Aorta (tissue), 5 donors: ENCODE results near the gene PGP. TPM values are rescaled to one million over a fixed set of nuclear protein-coding genes. Genes with fewer than 3 reads are reported as not detected.
"Not testable (repeated sequence)": the region's sequence is repeated elsewhere in the genome, so short reads cannot be mapped to it uniquely, and the experiment has no call there.

ENCODE experiments used
- ATAC-seq: fragments of 200-7000 bp; cut with Tn5 transposase; one replicate; pipeline ENCODE4 v1.9.1; 2022; ENCODE audit warnings: moderate library complexity; ENCODE audit not compliant: low FRiP score
- DNase-seq, 2 donors: peaks; one replicate each; pipeline ENCODE4 v3.0.0-alpha.2; 2020
- H3K27ac ChIP-seq, 2 donors: one replicate each; pipeline ENCODE4 v1.5.1; 2013; ENCODE audit warnings: low read length in 2 of 2, mild to moderate bottlenecking in 2 of 2, moderate library complexity in 2 of 2, control low read depth in 1 of 2, inconsistent platforms in 1 of 2, low read depth in 1 of 2
- H3K27me3 ChIP-seq, 2 donors: one replicate each; pipeline ENCODE4 v1.6.1; 2013; ENCODE audit warnings: control low read depth in 1 of 2, low read length in 1 of 2, mild to moderate bottlenecking in 1 of 2, moderate library complexity in 1 of 2; ENCODE audit not compliant: insufficient read depth in 2 of 2, control insufficient read depth in 1 of 2
- H3K36me3 ChIP-seq, 2 donors: one replicate each; pipeline ENCODE4 v1.6.1; 2013; ENCODE audit warnings: control low read depth in 1 of 2, low read length in 1 of 2, mild to moderate bottlenecking in 1 of 2; ENCODE audit not compliant: insufficient read depth in 2 of 2, control insufficient read depth in 1 of 2
- H3K4me1 ChIP-seq, 2 donors: one replicate each; pipeline ENCODE4 v1.6.1; 2013; ENCODE audit warnings: low read length in 2 of 2, control low read depth in 1 of 2, mild to moderate bottlenecking in 1 of 2, moderate library complexity in 1 of 2; ENCODE audit not compliant: insufficient read depth in 2 of 2, control insufficient read depth in 1 of 2
- H3K4me3 ChIP-seq, 2 donors: one replicate each; pipeline ENCODE4 v1.5.1; 2013; ENCODE audit warnings: low read length in 2 of 2, control low read depth in 1 of 2, mild to moderate bottlenecking in 1 of 2
- H3K9me3 ChIP-seq: one replicate; pipeline ENCODE4 v1.6.1; 2013; ENCODE audit warnings: mild to moderate bottlenecking, low read length; ENCODE audit not compliant: control insufficient read depth
- WGBS, 2 donors: extraction: QIAGEN DNeasy Blood & Tissue Kit; methylation state at CpG; one replicate each; pipeline ENCODE4 v1.1.7; 2013; 5-methylcytosine and 5-hydroxymethylcytosine counted together
- intact Hi-C, 2 donors: fragments of 100-400 bp; cut with DNase I; formaldehyde crosslinking; loops; one replicate each; pipeline versions ENCODE4 v1.14.2 to v1.15.0; 2022
- polyA plus RNA-seq, 2 donors: library from polyadenylated mRNA; stranded (reverse); fragments of 200-250 nt; gene quantifications; one replicate each; pipeline ENCODE4 v1.2.3, GENCODE V29; 2013
- total RNA-seq, 2 donors: library from RNA; stranded (reverse); fragmentation: NEBNext Ultra II Directional; extraction: Animal tissue kit (Norgen Biotek cat#: 25700); gene quantifications; one replicate each; pipeline ENCODE4 v1.2.1, GENCODE V29; 2021
- donor health status: healthy with polysubstance abuse.
- donor health status: Bipolar disorder and iron deficiency.
- donor health status: DM: no; HTN: no; CAD: no.
- donor health status: DM: no; HTN: no; CAD: no.
- donor health status: DM: yes; HTN: yes; CAD: no.

PGP gene
- total and polyA plus RNA-seq, 4 donors = 7.3 to 15.4 (median 9.0) TPM

GRCh38 chr16:2240331-2240730 lies 25.7 kb upstream of the PGP start:
- H3K27me3 ChIP-seq, H3K9me3 ChIP-seq, intact Hi-C loops, ATAC-seq, H3K4me1 ChIP-seq, H3K4me3 ChIP-seq, H3K27ac ChIP-seq, DNase-seq, H3K36me3 ChIP-seq: not testable (repeated sequence)
- 82 to 86% methylated on average over 9 of the region's 9 CpGs for WGBS, 2 donors

GRCh38 chr16:2238838-2239675 lies 24.4 kb upstream of the PGP start:
- WGBS, 2 donors = 83 to 86% methylated on average over 15 of the region's 15 CpGs
- DNase-seq = no peak
- intact Hi-C loops = no loop called here
- Histone ChIP-seq H3K27ac (no peak overlapping the region), H3K9me3 (no peaks in the 10 kb centered on the region), H3K4me1 (no peaks in the 10 kb centered on the region), H3K27me3 (no peaks in the 10 kb centered on the region), H3K4me3 (no peak overlapping the region), H3K36me3 (peaks cover 0 to 7% of the 10 kb centered on the region in 2 donors)
- no peak for ATAC-seq

GRCh38 chr16:2238150-2238837 lies 23.7 kb upstream of the PGP start:
- no peak for ATAC-seq
- DNase-seq = no peak
- H3K9me3 ChIP-seq = no peaks in the 10 kb centered on the region
- no peaks in the 10 kb centered on the region for H3K27me3 ChIP-seq
- no peak overlapping the region for H3K4me3 ChIP-seq
- peaks cover 0 to 8% of the 10 kb centered on the region in 2 donors for H3K36me3 ChIP-seq
- H3K4me1 ChIP-seq = no peaks in the 10 kb centered on the region
- 74 to 79% methylated on average over 18 of the region's 18 CpGs for WGBS, 2 donors
- intact Hi-C loops = no loop called here
- no peak overlapping the region for H3K27ac ChIP-seq

GRCh38 chr16:2237493-2238149 lies 23.0 kb upstream of the PGP start:
- DNase-seq (no peak), ATAC-seq (no peak)
- intact Hi-C loops = no loop called here
- Histone ChIP-seq H3K27ac (no peak overlapping the region), H3K27me3 (no peaks in the 10 kb centered on the region), H3K4me1 (no peaks in the 10 kb centered on the region), H3K9me3 (no peaks in the 10 kb centered on the region), H3K36me3 (peaks cover 0 to 7% of the 10 kb centered on the region in 2 donors), H3K4me3 (no peak overlapping the region)
- 36 to 39% methylated on average over 56 to 65 of the region's 65 CpGs for WGBS, 2 donors

- intact Hi-C loops = no loop called here
- DNase-seq (no peak), ATAC-seq (no peak)
- WGBS, 2 donors = 6 to 8% methylated on average over 40 of the region's 40 CpGs
- Histone ChIP-seq H3K27me3 (no peaks in the 10 kb centered on the region), H3K27ac (no peak overlapping the region), H3K4me1 (no peaks in the 10 kb centered on the region), H3K36me3 (peaks cover 0 to 5% of the 10 kb centered on the region in 2 donors), H3K4me3 (no peak overlapping the region), H3K9me3 (no peaks in the 10 kb centered on the region)
These were observed 22.5 kb upstream of the PGP start for GRCh38 chr16:2237102-2237482.

GRCh38 chr16:2236337-2237101 lies 21.9 kb upstream of the PGP start, which contains the start of gene DNASE1L2:
Gene DNASE1L2 (plus strand): TSS chr16:2236444. CDS start chr16:2236817, 373 bp downstream.
- peaks cover 0 to 5% of the 10 kb centered on the region in 2 donors for H3K36me3 ChIP-seq

GRCh38 chr16:2235695-2236336 lies 21.2 kb upstream of the PGP start:
- peaks cover 0 to 5% of the 10 kb centered on the region in 2 donors for H3K36me3 ChIP-seq
- no peak for DNase-seq

More at GRCh38 chr16:2236337-2237101, 21.9 kb upstream of the PGP start, which contains the start of gene DNASE1L2:
- ATAC-seq (peak; percentile 33), DNase-seq (peak in 1 of 2 donors; percentile 65)
- WGBS, 2 donors = 2 to 3% methylated on average over 54 to 64 of the region's 64 CpGs
- intact Hi-C loops = no loop called here
- no peaks in the 10 kb centered on the region for H3K4me1 ChIP-seq
- H3K27me3 ChIP-seq = no peaks in the 10 kb centered on the region
- no peaks in the 10 kb centered on the region for H3K9me3 ChIP-seq
- no peak within 1 kb of the TSS for H3K4me3 ChIP-seq
- H3K27ac ChIP-seq = no peak within 1 kb of the TSS

GRCh38 chr16:2235234-2235651 lies 20.6 kb upstream of the PGP start:
- H3K4me1 ChIP-seq = no peaks in the 10 kb centered on the region
- no peak for DNase-seq
- no peak for ATAC-seq
- intact Hi-C loops = no loop called here
- no peaks in the 10 kb centered on the region for H3K9me3 ChIP-seq
- 93 to 95% methylated on average over 28 of the region's 28 CpGs for WGBS, 2 donors
- peaks cover 0 to 5% of the 10 kb centered on the region in 2 donors for H3K36me3 ChIP-seq
- H3K27ac ChIP-seq = no peak overlapping the region
- H3K27me3 ChIP-seq = no peaks in the 10 kb centered on the region
- no peak overlapping the region for H3K4me3 ChIP-seq

More at GRCh38 chr16:2235695-2236336, 21.2 kb upstream of the PGP start:
- no peaks in the 10 kb centered on the region for H3K4me1 ChIP-seq
- intact Hi-C loops = no loop called here
- 69 to 74% methylated on average over 19 of the region's 19 CpGs for WGBS, 2 donors
- no peaks in the 10 kb centered on the region for H3K9me3 ChIP-seq
- no peak overlapping the region for H3K27ac ChIP-seq
- H3K27me3 ChIP-seq = no peaks in the 10 kb centered on the region
- no peak for ATAC-seq
- H3K4me3 ChIP-seq = no peak overlapping the region
